ENCODE measurements around the gene SGPL1. TPM values are rescaled to one million over a fixed set of nuclear protein-coding genes. Genes with fewer than 3 reads are reported as not detected.

SGPL1 gene
- total and polyA plus RNA-seq, 2 of the 8 experiments (the other 6 are each of a cell fraction or from before 2014, with no cell fraction given), result 20.5 to 51.6 TPM

- TF ChIP-seq CHD7 (IDR thresholded peaks at IDR 0.05; ENCODE audit: insufficient replicate concordance, low read length) (no peak), CBX5 (IDR thresholded peaks at IDR 0.05; ENCODE audit: low read depth, low read length) (no peak), HDAC6 (IDR thresholded peaks at IDR 0.05; ENCODE audit: low read depth, low read length) (no peak), ZNF274 (IDR thresholded peaks at IDR 0.05; ENCODE audit: borderline replicate concordance, extremely low read depth, low read length) (no peak), MAFK (IDR thresholded peaks at IDR 0.05; ENCODE audit: low read depth, low read length) (no peak), SP4 (IDR thresholded peaks at IDR 0.05; ENCODE audit: low read length) (no peak), EP300 (IDR thresholded peaks at IDR 0.05; ENCODE audit: borderline replicate concordance in 1 of 2, low read depth in 2 of 2, low read length in 2 of 2) (no peak), TAF1 (IDR thresholded peaks at IDR 0.05; ENCODE audit: low read depth, low read length) (no peak), JUN (IDR thresholded peaks at IDR 0.05; ENCODE audit: low read depth, low read length) (no peak), TCF12 (IDR thresholded peaks at IDR 0.05; ENCODE audit: low read depth, low read length) (no peak), POLR2AphosphoS5 (IDR thresholded peaks at IDR 0.05; ENCODE audit: low read depth, low read length) (no peak)
Observed at GRCh38 chr10:70778267-70778924, 37.4 kb upstream of the SGPL1 start (continued).
